ENCODE results near the gene BICD2.

The BICD2 gene

GRCh38 chr9:92729735-92730155 lies 34.9 kb downstream of the BICD2 start:
- no peak for DNase-seq (ENCODE audit: insufficient read length, low spot score)
- FAIRE-seq: no peak

- DNase-seq (ENCODE audit: insufficient read length, low spot score) (no peak), FAIRE-seq (no peak)
Measured at GRCh38 chr9:92728831-92729734, 35.5 kb downstream of the BICD2 start.

- DNase-seq (ENCODE audit: insufficient read length, low spot score): no peak
- FAIRE-seq: peak; percentile 42
Measured at GRCh38 chr9:92727716-92728700, 36.6 kb downstream of the BICD2 start.

- no peak for FAIRE-seq
- no peak for DNase-seq (ENCODE audit: insufficient read length, low spot score)
Measured at GRCh38 chr9:92726971-92727715, 37.5 kb downstream of the BICD2 start.

GRCh38 chr9:92726348-92726747 lies 38.3 kb downstream of the BICD2 start:
- no peak for DNase-seq (ENCODE audit: insufficient read length, low spot score)
- FAIRE-seq: no peak

GRCh38 chr9:92725766-92726165 lies 38.9 kb downstream of the BICD2 start:
- DNase-seq (ENCODE audit: insufficient read length, low spot score) (no peak), FAIRE-seq (no peak)

GRCh38 chr9:92725266-92725545 lies 39.4 kb downstream of the BICD2 start:
- DNase-seq (ENCODE audit: insufficient read length, low spot score) (no peak), FAIRE-seq (no peak)

- DNase-seq (ENCODE audit: insufficient read length, low spot score) (no peak), FAIRE-seq (no peak)
Measured at GRCh38 chr9:92724528-92725265, 39.9 kb downstream of the BICD2 start.

- no peak for DNase-seq (ENCODE audit: insufficient read length, low spot score)
- no peak for FAIRE-seq
Measured at GRCh38 chr9:92723801-92724323, 40.8 kb downstream of the BICD2 start.

- FAIRE-seq (no peak), DNase-seq (ENCODE audit: insufficient read length, low spot score) (no peak)
Measured at GRCh38 chr9:92723299-92723625, 41.4 kb downstream of the BICD2 start.

- DNase-seq (ENCODE audit: insufficient read length, low spot score) (no peak), FAIRE-seq (no peak)
Measured at GRCh38 chr9:92722386-92723298, 42.0 kb downstream of the BICD2 start.

GRCh38 chr9:92721548-92721947 lies 43.1 kb downstream of the BICD2 start:
- FAIRE-seq (no peak), DNase-seq (ENCODE audit: insufficient read length, low spot score) (no peak)

- DNase-seq (ENCODE audit: insufficient read length, low spot score) (no peak), FAIRE-seq (no peak)
Measured at GRCh38 chr9:92720807-92721535, 43.7 kb downstream of the BICD2 start.

GRCh38 chr9:92720209-92720765 lies 44.3 kb downstream of the BICD2 start:
- DNase-seq (ENCODE audit: insufficient read length, low spot score) (no peak), FAIRE-seq (no peak)

GRCh38 chr9:92719028-92719647 lies 45.5 kb downstream of the BICD2 start:
- DNase-seq (ENCODE audit: insufficient read length, low spot score) (no peak), FAIRE-seq (no peak)

- FAIRE-seq: no peak
- DNase-seq (ENCODE audit: insufficient read length, low spot score): no peak
Measured at GRCh38 chr9:92718086-92719001, 46.3 kb downstream of the BICD2 start.

Data from HTR-8/SVneo (cell line).